ENCODE measurements around the gene MICAL2.
A peak's percentile ranks its signal among the peaks of the same experiment; 100 is the strongest.

MICAL2 gene

GRCh38 chr11:12084256-12084655, 26.1 kb upstream of the MICAL2 start:
- CTCF ChIA-PET = interaction anchor here (0.9 to 2.0 kb wide), 4 partner anchors 17 to 153 kb away, joined by 3 to 7 read pairs (median 4); no protein-coding TSS in a partner anchor
- no peak for DNase-seq (ENCODE audit: low read depth, low spot score)
- no peak overlapping the region for H3K4me3 ChIP-seq (ENCODE audit: low read depth, low read length)
- POLR2A ChIA-PET = no interaction called here
- no peak for TF ChIP-seq CTCF (IDR thresholded peaks at IDR 0.05; ENCODE audit: insufficient read depth, low read length, missing control alignments)

- ChIA-PET POLR2A (interaction anchor here (0.6 to 5.9 kb wide), 19 partner anchors 8 to 202 kb away, joined by 3 to 89 read pairs (median 9); partner anchors contain the start of gene MICAL2), CTCF (interaction anchor here (0.8 to 4.6 kb wide), 14 partner anchors 8 to 201 kb away, joined by 3 to 25 read pairs (median 4); no protein-coding TSS in a partner anchor)
- no peak overlapping the region for H3K4me3 ChIP-seq (ENCODE audit: low read depth, low read length)
Observed at GRCh38 chr11:12085371-12086251, 24.8 kb upstream of the MICAL2 start.

GRCh38 chr11:12086271-12087074, 23.9 kb upstream of the MICAL2 start:
- no peak for TF ChIP-seq CTCF (IDR thresholded peaks at IDR 0.05; ENCODE audit: insufficient read depth, low read length, missing control alignments)
- peak overlapping the region; percentile 46 for H3K4me3 ChIP-seq (ENCODE audit: low read depth, low read length)
- CTCF ChIA-PET = interaction anchor here (0.8 to 4.6 kb wide), 22 partner anchors 9 to 202 kb away, joined by 3 to 25 read pairs (median 4); no protein-coding TSS in a partner anchor
- DNase-seq (ENCODE audit: low read depth, low spot score) = peak; percentile 98
- POLR2A ChIA-PET = interaction anchor here (0.6 to 5.9 kb wide), 29 partner anchors 9 to 273 kb away, joined by 3 to 89 read pairs (median 5); partner anchors contain the start of gene MICAL2

More at GRCh38 chr11:12085371-12086251, 24.8 kb upstream of the MICAL2 start:
- no peak for DNase-seq (ENCODE audit: low read depth, low spot score)
- TF ChIP-seq CTCF (IDR thresholded peaks at IDR 0.05; ENCODE audit: insufficient read depth, low read length, missing control alignments) = no peak

- no peak for DNase-seq (ENCODE audit: low read depth, low spot score)
- peak; percentile 20 for TF ChIP-seq CTCF (IDR thresholded peaks at IDR 0.05; ENCODE audit: insufficient read depth, low read length, missing control alignments)
- ChIA-PET POLR2A (interaction anchor here (0.6 to 5.9 kb wide), 32 partner anchors 10 to 274 kb away, joined by 3 to 89 read pairs (median 5); partner anchors contain the start of gene MICAL2), CTCF (interaction anchor here (0.6 to 4.6 kb wide), 26 partner anchors 9 to 1209 kb away, joined by 3 to 25 read pairs (median 4); no protein-coding TSS in a partner anchor)
- H3K4me3 ChIP-seq (ENCODE audit: low read depth, low read length) = peak overlapping the region; percentile 46
Observed at GRCh38 chr11:12087075-12088004, 23.1 kb upstream of the MICAL2 start.

- POLR2A ChIA-PET = interaction anchor here (0.6 to 5.9 kb wide), 18 partner anchors 11 to 247 kb away, joined by 3 to 89 read pairs (median 8); partner anchors contain the start of genes MICAL2 and USP47
- TF ChIP-seq CTCF (IDR thresholded peaks at IDR 0.05; ENCODE audit: insufficient read depth, low read length, missing control alignments) = peak; percentile 36
- no peak overlapping the region for H3K4me3 ChIP-seq (ENCODE audit: low read depth, low read length)
- CTCF ChIA-PET = interaction anchor here (0.7 to 4.6 kb wide), 16 partner anchors 10 to 201 kb away, joined by 3 to 25 read pairs (median 5); no protein-coding TSS in a partner anchor
- peak; percentile 61 for DNase-seq (ENCODE audit: low read depth, low spot score)
Observed at GRCh38 chr11:12088047-12088481, 22.3 kb upstream of the MICAL2 start.

Measured in AG04449 (cell line).